Measurements from ENCODE around the gene MRPL14. TPM values are rescaled to one million over a fixed set of nuclear protein-coding genes. Genes with fewer than 3 reads are reported as not detected.

MRPL14 gene
- total RNA-seq, 3 donors from 2014 or later, result 24.6 to 55.7 (median 30.4) TPM

GRCh38 chr6:44105146-44105545, 22.1 kb downstream of the MRPL14 start:
- Histone ChIP-seq H3K4me1 (no peaks in the 10 kb centered on the region), H3K36me3 (no peaks in the 10 kb centered on the region), H3K27ac (peak overlapping the region in 1 of 2 donors; percentile 28), H3K9me3 (no peaks in the 10 kb centered on the region), H3K27me3 (no peaks in the 10 kb centered on the region), H3K4me3 (no peak overlapping the region)
- TF ChIP-seq CTCF (IDR thresholded peaks at IDR 0.05) (no peak), POLR2AphosphoS5 (IDR thresholded peaks at IDR 0.05) (peak in 1 of 3 donors; percentile 1)
- intact Hi-C loops (cut with DNase I; ENCODE audit: low total_unique reads), result no loop called here
- no peak for DNase-seq (ENCODE audit: low spot score in 2 of 2)

- H3K4me1 ChIP-seq, result no peaks in the 10 kb centered on the region
- intact Hi-C loops (cut with DNase I; ENCODE audit: low total_unique reads), result loop anchor here (5.0 kb wide), 1 partner anchor 952 kb away; no protein-coding TSS in a partner anchor
- H3K4me3 ChIP-seq, result no peak overlapping the region
- no peaks in the 10 kb centered on the region for H3K36me3 ChIP-seq
- no peak for TF ChIP-seq CTCF (IDR thresholded peaks at IDR 0.05)
- peak in 1 of 3 donors; percentile 40 for TF ChIP-seq POLR2AphosphoS5 (IDR thresholded peaks at IDR 0.05)
- H3K27me3 ChIP-seq, result no peaks in the 10 kb centered on the region
- no peak for DNase-seq (ENCODE audit: low spot score in 2 of 2)
- no peak overlapping the region for H3K27ac ChIP-seq
- no peaks in the 10 kb centered on the region for H3K9me3 ChIP-seq
Measured at GRCh38 chr6:44104481-44105021, 22.7 kb downstream of the MRPL14 start.

GRCh38 chr6:44102527-44102926, 24.7 kb downstream of the MRPL14 start:
- Histone ChIP-seq H3K9me3 (no peaks in the 10 kb centered on the region), H3K4me3 (no peak overlapping the region), H3K27ac (no peak overlapping the region), H3K4me1 (no peaks in the 10 kb centered on the region), H3K27me3 (no peaks in the 10 kb centered on the region), H3K36me3 (no peaks in the 10 kb centered on the region)
- intact Hi-C loops (cut with DNase I; ENCODE audit: low total_unique reads), result loop anchor here (5.0 kb wide), 1 partner anchor 950 kb away; no protein-coding TSS in a partner anchor
- TF ChIP-seq POLR2AphosphoS5 (IDR thresholded peaks at IDR 0.05) (no peak), POLR2A (IDR thresholded peaks at IDR 0.05) (no peak), CTCF (IDR thresholded peaks at IDR 0.05) (no peak)
- no peak for DNase-seq (ENCODE audit: low spot score in 2 of 2)

- Histone ChIP-seq H3K27me3 (no peaks in the 10 kb centered on the region), H3K4me1 (no peaks in the 10 kb centered on the region), H3K9me3 (no peaks in the 10 kb centered on the region), H3K27ac (no peak overlapping the region), H3K36me3 (no peaks in the 10 kb centered on the region), H3K4me3 (no peak overlapping the region)
- intact Hi-C loops (cut with DNase I; ENCODE audit: low total_unique reads), result loop anchor here (5.0 kb wide), 1 partner anchor 950 kb away; no protein-coding TSS in a partner anchor
- DNase-seq (ENCODE audit: low spot score in 2 of 2), result no peak
- no peak for TF ChIP-seq CTCF (IDR thresholded peaks at IDR 0.05)
Measured at GRCh38 chr6:44101832-44102231, 25.4 kb downstream of the MRPL14 start.

- Histone ChIP-seq H3K9me3 (no peaks in the 10 kb centered on the region), H3K4me1 (no peaks in the 10 kb centered on the region), H3K36me3 (no peaks in the 10 kb centered on the region), H3K27ac (no peak overlapping the region), H3K27me3 (no peaks in the 10 kb centered on the region), H3K4me3 (no peak overlapping the region)
- DNase-seq (ENCODE audit: low spot score in 2 of 2), result no peak
- TF ChIP-seq POLR2AphosphoS5 (IDR thresholded peaks at IDR 0.05) (no peak), CTCF (IDR thresholded peaks at IDR 0.05) (peak in 2 of 3 donors; percentile 32 to 56)
- intact Hi-C loops (cut with DNase I; ENCODE audit: low total_unique reads), result loop anchor here (5.0 kb wide), 1 partner anchor 948 kb away; no protein-coding TSS in a partner anchor
Measured at GRCh38 chr6:44100088-44100550, 27.1 kb downstream of the MRPL14 start.
